Thoracic aorta (tissue), 2 donors: ENCODE measurements around the gene TXLNA. TPM values are rescaled to one million over a fixed set of nuclear protein-coding genes. Genes with fewer than 3 reads are reported as not detected.

ENCODE experiments used
- ATAC-seq: fragments of 150-250 bp; one replicate; pipeline ENCODE4 v1.8.0; 2017; ENCODE audit warnings: low read depth; ENCODE audit not compliant: insufficient number of reproducible peaks, low FRiP score
- DNase-seq: peaks from one replicate; pipeline ENCODE4 v3.0.0-alpha.2; 2020; ENCODE audit warnings: low spot score
- H3K27ac ChIP-seq, 2 donors: fragments of 200-600 bp; sonication (generic); 1 replicate in 1 of 2; 2 replicates in 1 of 2; pipeline ENCODE4 v1.5.1; 2016; ENCODE audit warnings: mild to moderate bottlenecking in 2 of 2, moderate library complexity in 2 of 2
- H3K27me3 ChIP-seq: fragments of 200-600 bp; sonication (generic); replicated peaks from 2 replicates; pipeline ENCODE4 v1.6.0; 2016; ENCODE audit warnings: mild to moderate bottlenecking; ENCODE audit not compliant: insufficient read depth
- H3K36me3 ChIP-seq: fragments of 200-600 bp; sonication (generic); one replicate; pipeline ENCODE4 v1.5.1; 2016
- H3K4me1 ChIP-seq, 2 donors: fragments of 200-600 bp; sonication (generic); 1 replicate in 1 of 2; 2 replicates in 1 of 2; pipeline versions ENCODE4 v1.5.1 to v1.6.0; 2016; ENCODE audit warnings: low read depth in 2 of 2, mild to moderate bottlenecking in 1 of 2; ENCODE audit not compliant: control insufficient read depth in 1 of 2
- H3K4me3 ChIP-seq: fragments of 200-600 bp; sonication (generic); 2 replicates; pipeline ENCODE4 v1.5.1; 2016; ENCODE audit warnings: mild to moderate bottlenecking
- H3K9me3 ChIP-seq: fragments of 200-600 bp; sonication (generic); 2 replicates; pipeline ENCODE4 v1.5.1; 2016
- CTCF ChIP-seq: fragments of 200-600 bp; sonication (generic); IDR thresholded peaks from one replicate; pipeline ENCODE4 v1.5.1; 2019; ENCODE audit warnings: antibody characterized with exemption
- total RNA-seq, 2 donors: library from RNA; depleted of rRNA; stranded (reverse); fragments of >200 nt; gene quantifications; one replicate each; pipeline versions ENCODE4 v1.1.0 to v1.2.3, GENCODE V29; 2016

Gene TXLNA
- total RNA-seq, 2 donors from 2014 or later, result 57.5 to 89.5 TPM

DNA sequence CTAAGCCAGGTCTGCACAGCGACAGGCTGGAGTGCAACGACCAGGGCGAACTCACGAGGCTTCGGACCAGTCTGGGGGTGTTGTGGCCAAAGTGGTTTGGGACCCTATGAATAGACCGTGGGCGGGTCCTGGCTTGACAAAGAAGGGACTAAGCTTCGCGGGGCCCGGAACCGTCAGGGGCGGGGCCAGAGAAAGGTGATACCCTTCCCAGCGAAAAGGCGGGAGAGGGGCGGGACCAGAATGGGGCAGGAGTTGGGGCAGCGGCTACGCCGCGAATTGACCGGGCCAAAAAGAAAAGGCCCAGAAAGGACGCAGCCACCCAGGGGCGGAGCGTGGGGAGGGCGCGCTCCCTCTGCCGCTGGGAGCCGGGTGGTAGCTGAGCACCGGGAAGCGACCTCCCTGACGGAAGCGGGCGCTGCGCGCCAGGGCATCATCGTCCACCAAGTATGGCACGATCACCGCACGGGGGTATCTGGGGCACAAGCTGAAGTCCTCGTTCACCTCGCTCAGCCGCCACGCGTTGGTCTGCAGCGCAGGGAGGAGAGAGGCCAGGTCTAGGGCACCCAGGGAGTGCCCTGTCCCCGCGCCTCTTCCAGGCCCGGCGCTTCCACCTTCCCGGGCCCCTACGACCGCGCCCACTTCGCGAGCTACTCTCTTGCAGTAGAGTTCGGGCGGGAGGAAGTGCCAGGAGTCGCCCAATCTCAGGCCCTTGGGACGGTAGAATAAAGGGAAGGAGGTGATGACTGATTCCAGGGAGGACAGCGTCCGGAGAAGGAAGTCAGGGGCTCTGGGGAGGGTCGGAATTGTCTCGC is 60.9 kb downstream of the TXLNA start:
- Histone ChIP-seq H3K9me3 (no peaks in the 10 kb centered on the region), H3K4me3 (peak overlapping the region; percentile 85), H3K27ac (peak overlapping the region; percentile 75 to 84), H3K4me1 (peaks cover 5 to 13% of the 10 kb centered on the region in 2 donors), H3K27me3 (no peaks in the 10 kb centered on the region), H3K36me3 (no peaks in the 10 kb centered on the region)
- ATAC-seq (no peak), DNase-seq (peak; percentile 13)
- TF ChIP-seq CTCF, result peak; percentile 30

- peaks cover 5 to 13% of the 10 kb centered on the region in 2 donors for H3K4me1 ChIP-seq
- no peak for TF ChIP-seq CTCF
- no peaks in the 10 kb centered on the region for H3K36me3 ChIP-seq
- peak; percentile 22 for DNase-seq
- H3K27me3 ChIP-seq, result no peaks in the 10 kb centered on the region
- H3K4me3 ChIP-seq, result peak overlapping the region; percentile 85
- no peaks in the 10 kb centered on the region for H3K9me3 ChIP-seq
- peak; percentile 40 for ATAC-seq
- peak overlapping the region; percentile 75 to 84 for H3K27ac ChIP-seq
Observed at GRCh38 chr1:32241001-32241763, 61.7 kb downstream of the TXLNA start.

GRCh38 chr1:32242341-32242851 is 62.9 kb downstream of the TXLNA start:
- no peak for TF ChIP-seq CTCF
- Histone ChIP-seq H3K27me3 (no peaks in the 10 kb centered on the region), H3K27ac (peak overlapping the region in 1 of 2 donors; percentile 84), H3K36me3 (no peaks in the 10 kb centered on the region), H3K4me3 (no peak overlapping the region), H3K9me3 (no peaks in the 10 kb centered on the region), H3K4me1 (peaks cover 5 to 19% of the 10 kb centered on the region in 2 donors)
- no peak for ATAC-seq
- no peak for DNase-seq

- DNase-seq (no peak), ATAC-seq (no peak)
- no peaks in the 10 kb centered on the region for H3K36me3 ChIP-seq
- H3K9me3 ChIP-seq, result no peaks in the 10 kb centered on the region
- TF ChIP-seq CTCF, result no peak
- H3K27me3 ChIP-seq, result no peaks in the 10 kb centered on the region
- no peak within 1 kb of the TSS for H3K4me3 ChIP-seq
- peak within 1 kb of the TSS in 1 of 2 donors; percentile 22 for H3K27ac ChIP-seq
- peaks cover 8 to 27% of the 10 kb centered on the region in 2 donors for H3K4me1 ChIP-seq
Observed at GRCh38 chr1:32246888-32247273, 67.4 kb downstream of the TXLNA start, which contains the start of gene FAM167B. TSS of gene FAM167B (plus strand) at chr1:32247222. CDS start at chr1:32247422, 200 bp downstream.

GRCh38 chr1:32247452-32247851 is 68.0 kb downstream of the TXLNA start:
- ATAC-seq, result no peak
- Histone ChIP-seq H3K4me3 (no peak overlapping the region), H3K27me3 (no peaks in the 10 kb centered on the region), H3K4me1 (peaks cover 8 to 23% of the 10 kb centered on the region in 2 donors), H3K27ac (peak overlapping the region in 1 of 2 donors; percentile 22), H3K9me3 (no peaks in the 10 kb centered on the region), H3K36me3 (no peaks in the 10 kb centered on the region)
- DNase-seq, result no peak
- TF ChIP-seq CTCF, result no peak
